Activated T-helper 17 cell treated with anti-CD3 and anti-CD28 coated beads, Interleukin-2, amount 50 U/mL, for 72 hours (primary cell): ENCODE data around the gene TBCEL. TPM values are rescaled to one million over a fixed set of nuclear protein-coding genes. Genes with fewer than 3 reads are reported as not detected.

Experiments
- total RNA-seq, 2 donors: library from RNA; stranded (reverse); gene quantifications; one replicate each; pipeline ENCODE4 v1.2.3, GENCODE V29; 2022

Gene TBCEL
- total RNA-seq, 2 donors from 2014 or later, result 6.2 to 7.8 TPM

Other genes starting within 250 kb of the TBCEL start
- gene TECTA, start 77.1 kb downstream of the TBCEL start, total RNA-seq, result under 1 TPM; 0.24 to 0.32 TPM